ENCODE data around the gene SDK2. TPM values are rescaled to one million over a fixed set of nuclear protein-coding genes. Genes with fewer than 3 reads are reported as not detected.

SDK2 gene
- total and polyA plus RNA-seq, 5 donors from 2014 or later, result 0.02 to 0.59 (median 0.02) TPM; not detected in 2

DNA sequence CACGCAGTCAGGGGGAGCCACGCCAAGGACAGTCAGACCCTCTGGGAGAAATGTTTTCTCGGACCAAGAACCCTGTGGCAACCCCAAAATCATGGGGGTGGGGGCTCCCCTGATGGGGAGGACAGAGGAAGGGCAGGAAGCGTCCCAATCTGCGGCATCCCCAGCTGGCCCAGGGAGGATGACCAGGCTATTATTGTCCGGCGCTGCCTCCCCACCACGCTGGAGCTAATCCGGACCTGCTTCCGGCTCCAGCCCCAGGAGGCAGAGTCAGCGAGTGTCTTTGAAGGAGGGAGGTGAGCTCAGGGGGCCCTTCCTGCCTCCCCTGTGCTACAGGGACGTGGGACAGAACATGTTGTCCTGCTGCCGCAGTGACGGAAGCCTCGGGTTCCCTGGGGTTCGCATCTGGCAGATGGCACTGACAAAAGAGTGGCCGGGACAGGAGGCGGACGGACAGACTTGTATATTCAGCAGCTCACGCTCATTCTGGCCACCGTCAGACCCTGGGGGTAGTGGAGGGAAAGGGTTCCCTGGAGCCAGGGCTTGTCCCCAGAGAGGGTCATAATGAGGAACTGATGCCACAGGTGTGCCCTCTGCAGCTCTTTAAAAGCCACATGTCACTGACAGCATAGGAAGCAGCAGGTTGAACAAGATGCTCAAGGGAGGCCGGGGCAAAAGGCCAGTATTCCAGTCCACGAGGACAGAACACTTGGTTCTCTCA, 278.2 kb downstream of the SDK2 start:
- no peaks in the 10 kb centered on the region for H3K9me3 Mint-ChIP-seq
- no peaks in the 10 kb centered on the region for H3K36me3 Mint-ChIP-seq

DNA sequence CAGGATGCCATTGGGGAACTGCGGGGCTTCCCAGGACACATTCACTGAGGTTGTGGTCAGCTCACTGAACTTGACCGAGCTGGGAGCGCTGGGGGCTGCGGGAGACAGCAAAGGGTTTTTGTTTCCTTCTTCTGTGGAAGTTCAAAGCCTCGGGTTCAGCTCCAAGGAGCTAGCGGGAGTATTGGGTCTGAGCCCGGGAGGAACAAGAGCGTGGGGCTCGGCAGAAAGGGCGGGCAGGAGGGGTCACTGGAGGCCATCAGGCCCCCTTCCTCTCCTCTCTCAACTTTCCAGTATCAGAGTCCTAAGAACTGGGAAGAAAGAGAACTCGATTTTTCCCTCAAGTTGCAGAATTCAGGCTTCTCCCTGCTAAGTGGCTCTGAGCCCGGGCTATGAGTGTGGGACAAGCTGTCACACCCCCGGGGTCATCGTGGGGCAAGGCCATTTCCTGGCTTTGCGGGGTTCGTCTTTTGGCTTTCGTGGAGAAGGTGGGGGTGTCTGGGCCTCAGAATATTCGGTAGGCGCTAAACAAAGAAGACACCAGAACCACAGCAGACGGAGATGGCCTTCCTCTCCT, 278.9 kb downstream of the SDK2 start:
- H3K36me3 Mint-ChIP-seq, result no peaks in the 10 kb centered on the region
- no peak overlapping the region for H3K27ac ChIP-seq (ENCODE audit: insufficient read depth, low read length, poor library complexity, severe bottlenecking)
- H3K9me3 ChIP-seq (ENCODE audit: control insufficient read depth in 2 of 2, low read length in 2 of 2), result no peaks in the 10 kb centered on the region
- DNase-seq (no peak), ATAC-seq (ENCODE audit: low read depth in 2 of 2) (no peak)
- H3K27ac Mint-ChIP-seq, result no peak overlapping the region
- H3K4me3 ChIP-seq (ENCODE audit: low read depth, low read length), result no peak overlapping the region
- no peaks in the 10 kb centered on the region for H3K27me3 Mint-ChIP-seq
- H3K9me3 Mint-ChIP-seq, result no peaks in the 10 kb centered on the region
- no peak overlapping the region for H3K4me3 Mint-ChIP-seq
- H3K4me1 ChIP-seq (ENCODE audit: control insufficient read depth, insufficient read depth, low read length, poor library complexity, severe bottlenecking), result no peaks in the 10 kb centered on the region
- no peaks in the 10 kb centered on the region for H3K4me1 Mint-ChIP-seq
- no peaks in the 10 kb centered on the region for H3K36me3 ChIP-seq (ENCODE audit: control insufficient read depth, insufficient read depth, low read length)
- no peaks in the 10 kb centered on the region for H3K27me3 ChIP-seq (ENCODE audit: control insufficient read depth, insufficient read depth, low read length)

More for the DNA sequence above, 278.2 kb downstream of the SDK2 start:
- no peak for ATAC-seq (ENCODE audit: low read depth in 2 of 2)
- Histone ChIP-seq H3K9me3 (ENCODE audit: control insufficient read depth in 2 of 2, low read length in 2 of 2) (no peaks in the 10 kb centered on the region), H3K4me3 (ENCODE audit: low read depth, low read length) (no peak overlapping the region), H3K27ac (ENCODE audit: insufficient read depth, low read length, poor library complexity, severe bottlenecking) (no peak overlapping the region), H3K36me3 (ENCODE audit: control insufficient read depth, insufficient read depth, low read length) (no peaks in the 10 kb centered on the region), H3K4me1 (ENCODE audit: control insufficient read depth, insufficient read depth, low read length, poor library complexity, severe bottlenecking) (no peaks in the 10 kb centered on the region), H3K27me3 (ENCODE audit: control insufficient read depth, insufficient read depth, low read length) (no peaks in the 10 kb centered on the region)
- Mint-ChIP-seq H3K4me1 (no peaks in the 10 kb centered on the region), H3K27ac (no peak overlapping the region), H3K4me3 (no peak overlapping the region), H3K27me3 (peaks cover 2% of the 10 kb centered on the region)
- DNase-seq, result no peak

DNA sequence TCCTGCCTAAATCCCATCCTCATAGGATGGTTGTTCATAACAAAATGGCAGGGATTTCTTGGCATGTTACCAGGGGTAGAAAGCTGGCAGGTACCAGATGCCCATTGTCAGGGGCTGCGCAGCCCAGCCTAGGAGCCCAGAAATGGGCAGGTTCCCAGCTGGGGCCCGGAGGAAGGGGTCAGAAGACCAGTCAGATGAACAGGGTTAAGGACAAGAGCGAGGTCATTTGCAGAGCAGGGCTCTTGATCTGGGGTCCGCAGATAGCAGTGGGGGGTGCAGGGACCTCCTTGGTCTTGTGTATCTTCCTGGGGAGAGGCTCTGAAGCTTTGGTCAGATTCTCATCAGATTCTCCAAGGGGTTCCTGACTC, 280.1 kb downstream of the SDK2 start:
- Mint-ChIP-seq H3K4me1 (no peaks in the 10 kb centered on the region), H3K27me3 (no peaks in the 10 kb centered on the region), H3K9me3 (no peaks in the 10 kb centered on the region), H3K27ac (no peak overlapping the region), H3K4me3 (no peak overlapping the region), H3K36me3 (no peaks in the 10 kb centered on the region)
- Histone ChIP-seq H3K27me3 (ENCODE audit: control insufficient read depth, insufficient read depth, low read length) (no peaks in the 10 kb centered on the region), H3K27ac (ENCODE audit: insufficient read depth, low read length, poor library complexity, severe bottlenecking) (no peak overlapping the region), H3K36me3 (ENCODE audit: control insufficient read depth, insufficient read depth, low read length) (no peaks in the 10 kb centered on the region), H3K4me1 (ENCODE audit: control insufficient read depth, insufficient read depth, low read length, poor library complexity, severe bottlenecking) (no peaks in the 10 kb centered on the region), H3K4me3 (ENCODE audit: low read depth, low read length) (no peak overlapping the region), H3K9me3 (ENCODE audit: control insufficient read depth in 2 of 2, low read length in 2 of 2) (no peaks in the 10 kb centered on the region)
- no peak for ATAC-seq (ENCODE audit: low read depth in 2 of 2)
- DNase-seq, result no peak

DNA sequence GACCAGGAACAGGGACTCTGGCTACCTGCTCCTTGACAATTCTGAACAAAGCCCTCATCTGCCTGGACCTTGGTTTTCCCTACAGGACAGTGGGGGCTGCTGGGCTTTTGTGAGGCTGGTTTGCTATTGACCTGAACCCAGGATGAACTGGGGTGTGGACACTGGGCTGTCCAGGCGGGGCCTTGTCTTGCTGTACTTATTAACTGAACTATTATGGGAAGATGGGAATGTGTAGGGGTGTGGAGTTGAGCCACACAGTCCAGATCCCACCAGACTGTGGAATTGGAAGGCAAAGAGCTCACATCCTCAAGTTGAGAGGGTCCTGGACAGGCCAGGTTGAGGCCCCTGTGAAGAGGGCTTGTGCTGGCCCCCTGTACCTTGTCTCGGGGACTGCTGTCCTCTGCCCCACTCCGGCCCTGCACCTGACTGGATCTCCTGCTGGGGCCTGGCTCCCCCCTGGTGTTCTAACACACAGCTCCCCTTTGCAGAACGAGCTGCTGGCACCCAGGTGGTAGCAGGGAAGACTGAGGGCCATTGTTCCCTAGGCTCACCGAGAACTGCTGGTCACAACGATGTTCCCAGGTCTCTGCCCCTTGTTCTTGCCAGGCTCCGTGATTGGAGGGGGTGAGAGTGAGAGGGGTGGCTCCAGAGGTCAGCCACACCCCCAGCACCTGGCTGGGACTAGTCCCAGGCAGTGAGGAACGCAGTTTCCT, 280.6 kb downstream of the SDK2 start:
- no peak overlapping the region for H3K27ac Mint-ChIP-seq

DNA sequence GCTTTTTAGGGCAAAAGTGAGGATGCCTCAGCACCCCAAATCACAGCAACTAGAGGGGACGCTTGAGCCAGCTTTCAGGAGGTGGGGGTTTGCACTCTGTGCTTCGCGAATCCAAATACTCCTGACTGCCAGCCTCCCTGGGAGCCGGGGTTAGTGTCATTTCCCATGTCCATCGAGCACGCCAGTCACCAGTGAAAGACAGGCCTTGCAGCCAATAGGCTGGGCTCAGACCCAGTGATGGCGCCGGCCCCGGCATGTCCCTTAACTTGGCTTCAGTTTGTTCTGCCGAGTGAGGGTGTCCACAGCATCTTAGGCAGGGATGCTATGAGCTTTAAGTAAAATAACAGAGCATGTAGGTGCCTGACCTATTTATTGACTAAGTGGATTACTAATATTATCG, 281.5 kb downstream of the SDK2 start:
- Histone ChIP-seq H3K36me3 (ENCODE audit: control insufficient read depth, insufficient read depth, low read length) (no peaks in the 10 kb centered on the region), H3K27ac (ENCODE audit: insufficient read depth, low read length, poor library complexity, severe bottlenecking) (no peak overlapping the region), H3K4me1 (ENCODE audit: control insufficient read depth, insufficient read depth, low read length, poor library complexity, severe bottlenecking) (no peaks in the 10 kb centered on the region), H3K4me3 (ENCODE audit: low read depth, low read length) (no peak overlapping the region), H3K27me3 (ENCODE audit: control insufficient read depth, insufficient read depth, low read length) (no peaks in the 10 kb centered on the region), H3K9me3 (ENCODE audit: control insufficient read depth in 2 of 2, low read length in 2 of 2) (no peaks in the 10 kb centered on the region)
- Mint-ChIP-seq H3K27me3 (no peaks in the 10 kb centered on the region), H3K9me3 (no peaks in the 10 kb centered on the region), H3K36me3 (no peaks in the 10 kb centered on the region), H3K27ac (no peak overlapping the region), H3K4me1 (no peaks in the 10 kb centered on the region), H3K4me3 (no peak overlapping the region)
- ATAC-seq (ENCODE audit: low read depth in 2 of 2), result no peak
- DNase-seq, result no peak

More for the DNA sequence above, 280.6 kb downstream of the SDK2 start:
- Histone ChIP-seq H3K4me1 (ENCODE audit: control insufficient read depth, insufficient read depth, low read length, poor library complexity, severe bottlenecking) (no peaks in the 10 kb centered on the region), H3K27me3 (ENCODE audit: control insufficient read depth, insufficient read depth, low read length) (no peaks in the 10 kb centered on the region), H3K9me3 (ENCODE audit: control insufficient read depth in 2 of 2, low read length in 2 of 2) (no peaks in the 10 kb centered on the region), H3K36me3 (ENCODE audit: control insufficient read depth, insufficient read depth, low read length) (no peaks in the 10 kb centered on the region), H3K4me3 (ENCODE audit: low read depth, low read length) (no peak overlapping the region), H3K27ac (ENCODE audit: insufficient read depth, low read length, poor library complexity, severe bottlenecking) (no peak overlapping the region)
- no peak for DNase-seq
- no peaks in the 10 kb centered on the region for H3K4me1 Mint-ChIP-seq
- H3K36me3 Mint-ChIP-seq, result no peaks in the 10 kb centered on the region
- H3K27me3 Mint-ChIP-seq, result no peaks in the 10 kb centered on the region
- no peak for ATAC-seq (ENCODE audit: low read depth in 2 of 2)
- H3K4me3 Mint-ChIP-seq, result no peak overlapping the region
- H3K9me3 Mint-ChIP-seq, result no peaks in the 10 kb centered on the region

DNA sequence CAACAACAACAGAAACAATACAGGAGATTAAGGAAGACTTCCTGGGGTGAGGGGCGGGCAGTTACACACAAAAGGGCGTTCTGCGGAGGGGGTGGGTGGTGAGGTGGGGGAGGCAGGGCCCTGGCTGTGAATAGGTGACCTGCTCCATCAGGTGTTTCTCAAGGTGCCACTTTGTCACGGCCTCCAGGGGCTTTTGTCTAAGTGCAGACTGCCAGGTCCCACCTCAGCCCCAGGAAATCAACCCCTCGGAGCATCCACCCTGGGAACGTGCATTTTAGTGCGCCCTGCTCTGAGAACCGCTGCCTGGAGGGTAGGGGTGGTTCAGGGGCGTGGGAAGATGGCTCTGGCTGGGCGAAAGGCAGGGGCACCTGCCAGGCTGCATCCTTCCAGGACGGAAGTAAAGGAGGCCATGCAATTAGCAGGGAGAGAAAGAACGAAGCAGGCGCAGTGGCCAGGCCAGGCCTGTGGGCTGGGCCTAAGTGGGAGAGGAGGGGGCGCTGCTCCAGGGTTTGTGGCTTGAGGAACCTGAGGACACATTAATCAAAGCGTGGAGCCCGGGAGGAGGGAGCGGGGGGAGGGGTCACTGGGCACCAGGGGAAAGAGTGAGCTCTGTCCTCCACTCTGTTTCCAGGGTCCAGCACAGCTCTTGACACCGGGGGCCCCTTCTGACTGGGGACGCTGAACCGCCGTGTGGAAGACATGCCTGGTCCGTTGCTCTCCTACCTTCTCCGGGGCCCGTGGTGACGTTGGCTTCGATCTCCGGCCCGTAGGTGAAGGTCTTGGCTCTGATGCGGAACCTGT, 283.1 kb downstream of the SDK2 start:
- H3K27ac Mint-ChIP-seq, result no peak overlapping the region
- Histone ChIP-seq H3K27me3 (ENCODE audit: control insufficient read depth, insufficient read depth, low read length) (no peaks in the 10 kb centered on the region), H3K27ac (ENCODE audit: insufficient read depth, low read length, poor library complexity, severe bottlenecking) (no peak overlapping the region), H3K4me3 (ENCODE audit: low read depth, low read length) (no peak overlapping the region), H3K4me1 (ENCODE audit: control insufficient read depth, insufficient read depth, low read length, poor library complexity, severe bottlenecking) (no peaks in the 10 kb centered on the region), H3K36me3 (ENCODE audit: control insufficient read depth, insufficient read depth, low read length) (no peaks in the 10 kb centered on the region), H3K9me3 (ENCODE audit: control insufficient read depth in 2 of 2, low read length in 2 of 2) (no peaks in the 10 kb centered on the region)
- DNase-seq (no peak), ATAC-seq (ENCODE audit: low read depth in 2 of 2) (no peak)
- H3K27me3 Mint-ChIP-seq, result no peaks in the 10 kb centered on the region
- no peak overlapping the region for H3K4me3 Mint-ChIP-seq
- H3K36me3 Mint-ChIP-seq, result no peaks in the 10 kb centered on the region
- no peaks in the 10 kb centered on the region for H3K4me1 Mint-ChIP-seq
- no peaks in the 10 kb centered on the region for H3K9me3 Mint-ChIP-seq

DNA sequence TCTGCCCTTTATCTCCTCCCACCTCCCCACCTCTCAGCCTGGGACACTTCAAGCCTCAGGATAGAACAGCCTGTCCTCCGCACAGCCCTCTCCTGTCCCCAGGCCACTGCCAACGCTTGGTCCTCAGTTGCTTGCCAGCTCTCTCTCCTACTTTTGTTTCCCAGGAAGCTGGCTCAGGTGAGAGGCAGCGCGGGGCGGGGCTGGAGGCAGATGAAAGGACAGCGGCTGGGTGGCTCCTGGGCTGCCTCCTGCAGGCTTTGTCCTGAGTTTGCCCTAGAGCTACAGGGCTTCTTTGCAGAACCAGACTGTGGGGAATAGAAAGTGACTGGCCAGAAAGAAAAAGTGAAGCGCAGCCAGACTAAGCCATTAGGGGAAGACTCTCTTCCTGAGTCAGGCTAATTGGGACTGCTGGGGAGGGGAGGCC, 284.2 kb downstream of the SDK2 start:
- H3K27me3 Mint-ChIP-seq, result no peaks in the 10 kb centered on the region
- no peaks in the 10 kb centered on the region for H3K9me3 Mint-ChIP-seq
- Histone ChIP-seq H3K4me1 (ENCODE audit: control insufficient read depth, insufficient read depth, low read length, poor library complexity, severe bottlenecking) (no peaks in the 10 kb centered on the region), H3K4me3 (ENCODE audit: low read depth, low read length) (no peak overlapping the region), H3K27ac (ENCODE audit: insufficient read depth, low read length, poor library complexity, severe bottlenecking) (no peak overlapping the region), H3K36me3 (ENCODE audit: control insufficient read depth, insufficient read depth, low read length) (no peaks in the 10 kb centered on the region), H3K27me3 (ENCODE audit: control insufficient read depth, insufficient read depth, low read length) (no peaks in the 10 kb centered on the region), H3K9me3 (ENCODE audit: control insufficient read depth in 2 of 2, low read length in 2 of 2) (no peaks in the 10 kb centered on the region)
- DNase-seq, result no peak
- H3K36me3 Mint-ChIP-seq, result no peaks in the 10 kb centered on the region
- no peaks in the 10 kb centered on the region for H3K4me1 Mint-ChIP-seq
- no peak for ATAC-seq (ENCODE audit: low read depth in 2 of 2)
- no peak overlapping the region for H3K4me3 Mint-ChIP-seq
- peak overlapping the region in 1 of 3 donors; percentile 31 for H3K27ac Mint-ChIP-seq
